HG03139 (cell line): ENCODE results near the gene C11orf54.
A peak's percentile ranks its signal among the peaks of the same experiment; 100 is the strongest.

Experiments used
- ATAC-seq: cut with Tn5 transposase; IDR thresholded peaks from one replicate; pipeline ENCODE4 v1.9.1; 2021; ENCODE audit not compliant: unreplicated experiment

C11orf54 gene

GRCh38 chr11:93741094-93741881, at the start of gene C11orf54, which contains the start of gene TAF1D:
TSS of gene C11orf54 (plus strand) at chr11:93741672. CDS start at chr11:93747394, 5,722 bp downstream.
TSS of gene TAF1D (minus strand) at chr11:93741495. CDS start at chr11:93739304, 2,191 bp downstream.
- ATAC-seq: peak; percentile 81

DNA sequence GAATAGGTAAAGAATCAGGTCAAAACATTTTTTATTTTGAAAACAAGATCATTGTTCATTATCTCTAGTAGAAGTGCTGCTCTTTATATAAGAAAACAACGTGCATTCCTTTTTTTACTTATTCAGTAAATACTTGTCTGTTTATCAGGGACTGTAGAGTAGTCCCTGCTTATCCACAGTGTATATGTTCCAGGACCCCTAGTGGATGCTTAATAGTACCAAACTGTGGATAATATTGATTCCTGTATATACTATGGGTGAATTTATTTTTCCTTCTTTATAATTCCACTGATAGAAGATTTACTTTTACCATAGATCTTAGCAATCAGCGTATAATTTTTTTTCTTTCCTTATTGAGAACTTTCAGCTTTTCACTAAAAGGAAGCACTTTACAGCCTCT, 47.4 kb upstream of the C11orf54 start:
- ATAC-seq: no peak

GRCh38 chr11:93694557-93694956, 46.9 kb upstream of the C11orf54 start:
- no peak for ATAC-seq

GRCh38 chr11:93697611-93698010, 43.9 kb upstream of the C11orf54 start:
- ATAC-seq: no peak

DNA sequence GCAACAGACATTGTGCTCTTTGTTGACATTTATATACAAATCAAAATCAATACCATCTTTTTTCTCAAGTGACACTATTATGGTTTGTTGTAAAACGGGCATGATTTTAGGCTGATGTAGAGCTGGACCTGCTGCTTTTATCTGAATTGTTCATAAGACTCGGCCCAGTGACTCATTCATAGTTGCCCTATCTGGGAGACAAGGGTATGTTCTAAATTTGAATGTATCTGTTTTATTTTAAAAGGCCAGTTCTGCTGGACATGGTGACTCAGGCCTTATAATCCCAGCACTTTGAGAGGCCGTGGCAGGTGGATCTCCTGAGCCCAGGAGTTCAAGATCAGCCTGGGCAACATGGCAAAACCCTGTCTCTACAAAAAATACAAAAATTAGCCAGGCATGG, 40.6 kb upstream of the C11orf54 start:
- ATAC-seq: no peak

DNA sequence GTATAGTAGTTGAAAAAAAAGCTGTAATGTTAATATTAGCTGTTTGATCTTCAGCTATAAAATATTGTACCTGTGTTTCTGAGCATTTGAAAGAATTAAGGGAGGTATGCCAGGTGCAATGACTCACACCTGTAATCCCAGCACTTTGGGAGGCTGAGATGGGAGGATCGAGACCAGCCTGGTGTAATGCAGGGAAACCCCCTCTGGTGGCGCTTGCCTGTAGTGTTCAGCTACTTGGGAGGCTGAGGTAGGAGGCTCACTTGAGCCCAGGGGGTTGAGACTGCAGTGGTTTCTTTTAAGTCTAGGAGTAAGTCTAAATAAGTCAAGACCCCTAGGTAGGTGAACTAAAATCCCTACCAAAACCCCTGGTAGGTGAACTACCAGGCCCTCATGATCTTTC, 37.2 kb upstream of the C11orf54 start:
- ATAC-seq: no peak

GRCh38 chr11:93710239-93710638, 31.2 kb upstream of the C11orf54 start:
- no peak for ATAC-seq

DNA sequence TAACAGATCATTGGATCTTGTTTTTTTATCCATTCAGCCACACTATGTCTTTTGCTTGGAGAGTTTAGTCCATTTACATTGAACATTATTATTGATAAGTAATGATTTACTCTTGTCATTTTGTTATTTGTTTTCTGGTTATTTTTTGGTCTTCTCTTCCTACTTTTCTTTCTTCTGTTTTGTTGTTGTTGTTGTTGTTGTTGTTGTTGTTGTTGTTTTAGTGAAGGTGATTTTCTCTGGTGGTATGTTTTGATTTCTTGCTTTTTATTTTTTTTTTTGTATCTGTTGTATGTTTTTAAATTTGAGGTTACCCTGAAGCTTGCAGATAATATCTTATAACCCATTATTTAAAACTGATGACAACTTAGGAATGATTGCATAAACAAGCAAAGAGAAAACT, 28.8 kb upstream of the C11orf54 start:
- ATAC-seq: no peak

DNA sequence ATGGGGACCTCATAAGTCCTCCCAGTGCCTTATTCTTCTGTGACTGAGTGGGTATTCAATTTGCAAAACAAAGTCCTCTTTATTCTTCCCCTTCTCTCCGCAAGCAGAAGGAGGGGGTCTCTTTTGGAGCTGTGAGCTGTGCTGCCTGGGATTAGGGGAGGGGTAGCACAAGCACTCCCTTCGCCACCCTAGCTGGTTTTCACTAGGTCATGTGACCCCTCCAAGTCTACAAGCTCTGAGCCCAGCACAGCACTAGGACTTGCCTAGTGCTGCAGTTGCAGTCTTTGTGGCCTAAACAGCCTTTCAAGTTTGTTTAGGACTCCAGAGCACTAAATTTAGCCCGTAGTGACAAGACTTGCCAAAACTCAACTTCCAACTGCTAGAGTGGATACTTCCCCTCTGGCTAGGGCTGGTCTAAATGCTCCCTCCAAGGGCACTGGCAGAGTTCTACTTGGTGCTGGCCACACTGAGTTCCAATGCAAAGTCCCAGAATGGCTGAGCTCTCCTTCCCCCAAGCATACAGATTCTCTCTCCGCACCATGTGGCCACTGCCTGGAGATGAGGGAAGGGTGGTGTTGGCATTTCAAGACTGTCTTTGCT, 25.6 kb upstream of the C11orf54 start:
- ATAC-seq: no peak

DNA sequence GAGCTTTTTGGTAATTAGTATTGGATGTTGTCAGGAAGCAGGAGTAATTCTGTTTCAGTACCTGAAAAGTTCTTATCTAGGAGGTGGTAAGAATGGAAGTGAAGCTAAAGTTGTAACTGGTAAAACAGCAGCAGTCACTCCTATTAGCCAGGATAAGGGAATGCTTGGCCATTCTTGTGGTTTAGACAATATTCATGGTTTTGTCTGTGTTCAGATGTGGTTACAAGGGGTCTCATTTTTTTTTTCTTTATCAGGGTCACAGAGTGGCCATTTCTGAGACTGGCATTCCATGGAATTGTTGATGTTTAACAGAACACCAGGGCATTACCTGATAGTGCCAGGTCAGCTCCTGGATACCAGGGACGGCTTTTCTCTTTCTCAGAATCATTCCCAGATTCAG, 24.0 kb upstream of the C11orf54 start:
- no peak for ATAC-seq

- peak; percentile 80 for ATAC-seq
These were observed 23.4 kb upstream of the C11orf54 start for GRCh38 chr11:93718057-93718563.

- no peak for ATAC-seq
These were observed 22.2 kb upstream of the C11orf54 start for GRCh38 chr11:93719310-93719709.

- no peak for ATAC-seq
These were observed 20.9 kb upstream of the C11orf54 start for GRCh38 chr11:93720522-93720921.

DNA sequence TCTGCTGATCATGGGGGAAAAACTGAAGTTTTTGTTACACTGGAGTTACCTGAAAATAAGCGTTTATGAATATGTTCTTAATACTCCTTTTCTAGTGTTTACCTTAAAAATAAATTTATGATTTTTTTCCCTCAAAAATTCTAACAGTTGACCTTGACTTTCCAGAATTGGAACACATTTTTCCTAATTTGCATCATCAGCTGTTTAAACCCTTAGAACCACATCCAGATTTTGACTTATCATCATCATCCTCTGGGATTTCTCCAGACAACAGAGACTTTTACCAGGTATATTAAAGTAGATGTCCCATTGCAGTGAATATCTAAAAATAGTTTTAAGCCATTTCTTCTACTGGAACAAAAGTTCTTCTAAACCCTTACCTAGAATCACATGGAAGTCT, 17.4 kb upstream of the C11orf54 start:
- no peak for ATAC-seq

- ATAC-seq: no peak
These were observed 13.3 kb upstream of the C11orf54 start for GRCh38 chr11:93727985-93728791.

DNA sequence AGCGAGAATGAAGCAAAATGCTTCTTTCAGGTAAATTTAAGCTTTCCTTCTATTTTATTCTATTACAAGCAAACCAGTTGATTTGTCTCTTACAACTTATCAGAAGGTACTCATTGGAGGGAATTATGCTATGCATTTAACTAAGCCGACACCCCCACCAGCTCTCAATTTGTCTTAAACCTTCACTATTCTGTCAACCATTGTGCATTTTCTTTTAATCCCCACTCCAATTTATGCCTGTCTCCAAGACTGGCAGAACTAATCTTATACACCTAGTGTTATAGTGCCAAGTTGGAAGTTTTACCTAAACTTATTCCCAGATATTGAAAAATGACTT, 12.7 kb upstream of the C11orf54 start:
- ATAC-seq: no peak

GRCh38 chr11:93729129-93729616, 12.3 kb upstream of the C11orf54 start:
- ATAC-seq: no peak

DNA sequence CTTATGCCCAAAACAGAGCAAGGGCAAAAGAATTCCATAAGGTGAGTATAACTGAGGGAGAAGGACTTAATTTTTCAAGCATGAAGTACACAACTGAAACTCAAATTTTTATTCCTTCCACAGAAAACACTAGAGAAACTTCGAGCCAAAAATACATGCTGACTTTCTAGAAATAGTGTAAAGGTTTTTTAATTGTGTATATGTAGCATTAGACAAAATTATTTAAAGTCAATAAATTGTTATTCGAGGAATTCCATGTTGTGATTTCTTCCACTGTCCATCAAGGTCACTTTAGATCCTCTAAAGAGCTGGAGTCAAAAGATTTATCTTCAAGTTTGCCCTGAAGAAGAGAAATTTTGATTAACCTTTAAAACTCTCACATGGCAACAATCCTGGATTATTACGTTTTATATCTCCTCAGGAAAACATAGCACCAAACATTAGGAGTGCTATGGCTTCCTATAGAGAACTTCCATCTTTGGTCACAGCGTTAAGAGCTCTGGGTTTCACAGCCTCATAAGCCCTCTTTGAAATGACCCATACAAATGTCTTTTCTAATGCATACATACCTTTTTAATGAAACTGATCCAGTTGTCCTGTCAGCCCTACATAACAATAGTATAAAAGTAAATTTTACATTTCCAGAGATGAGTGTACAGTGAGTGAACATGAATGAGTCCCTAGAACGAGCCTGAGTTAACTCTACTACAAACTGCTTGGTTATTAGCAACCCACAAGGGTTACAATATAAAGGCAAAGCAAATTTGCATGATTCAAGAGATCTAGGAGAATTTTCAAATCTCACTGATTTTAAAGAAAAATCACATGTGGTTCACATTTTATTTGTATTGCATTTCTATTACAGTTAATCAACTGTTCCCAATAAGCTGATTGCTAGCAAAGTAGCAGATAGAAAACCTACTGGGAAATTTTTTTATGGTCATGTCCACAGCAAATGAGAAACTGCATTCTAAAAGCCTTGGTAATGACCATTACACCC, 11.1 kb upstream of the C11orf54 start:
- ATAC-seq: no peak

- no peak for ATAC-seq
These were observed 9.1 kb upstream of the C11orf54 start for GRCh38 chr11:93732237-93732892.

GRCh38 chr11:93733474-93733873, 8.0 kb upstream of the C11orf54 start:
- ATAC-seq: no peak
